Inflammatory macrophage treated with lipopolysaccharide for 1 hour (primary cell): ENCODE data around the gene URB2.
"Not testable (repeated sequence)": the region's sequence is repeated elsewhere in the genome, so short reads cannot be mapped to it uniquely, and the experiment has no call there.

ENCODE experiments used
- DNase-seq, 2 donors: peaks; one replicate each; pipeline ENCODE4 v3.0.0-alpha.2; 2020 to 2022

The URB2 gene

DNA sequence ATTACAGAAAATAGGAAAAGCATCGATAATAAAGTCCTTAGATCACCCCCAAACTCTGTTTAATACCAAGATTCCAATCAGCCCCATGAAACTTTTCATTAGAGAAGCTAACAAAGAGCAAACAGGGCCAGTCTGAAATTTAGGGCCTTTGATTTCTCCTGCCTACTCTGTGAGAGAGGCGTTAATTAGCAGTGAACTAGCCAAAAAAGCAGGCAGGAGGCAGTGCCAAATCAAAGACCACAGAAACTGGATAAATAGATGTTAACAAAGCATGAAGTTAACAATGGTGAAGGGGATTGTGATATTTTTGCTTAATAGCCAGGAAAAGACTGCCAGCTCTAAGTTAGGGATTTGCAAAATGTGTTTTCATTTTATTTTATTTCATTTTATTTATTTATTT is 11.3 kb upstream of the URB2 start:
- DNase-seq = no peak

DNA sequence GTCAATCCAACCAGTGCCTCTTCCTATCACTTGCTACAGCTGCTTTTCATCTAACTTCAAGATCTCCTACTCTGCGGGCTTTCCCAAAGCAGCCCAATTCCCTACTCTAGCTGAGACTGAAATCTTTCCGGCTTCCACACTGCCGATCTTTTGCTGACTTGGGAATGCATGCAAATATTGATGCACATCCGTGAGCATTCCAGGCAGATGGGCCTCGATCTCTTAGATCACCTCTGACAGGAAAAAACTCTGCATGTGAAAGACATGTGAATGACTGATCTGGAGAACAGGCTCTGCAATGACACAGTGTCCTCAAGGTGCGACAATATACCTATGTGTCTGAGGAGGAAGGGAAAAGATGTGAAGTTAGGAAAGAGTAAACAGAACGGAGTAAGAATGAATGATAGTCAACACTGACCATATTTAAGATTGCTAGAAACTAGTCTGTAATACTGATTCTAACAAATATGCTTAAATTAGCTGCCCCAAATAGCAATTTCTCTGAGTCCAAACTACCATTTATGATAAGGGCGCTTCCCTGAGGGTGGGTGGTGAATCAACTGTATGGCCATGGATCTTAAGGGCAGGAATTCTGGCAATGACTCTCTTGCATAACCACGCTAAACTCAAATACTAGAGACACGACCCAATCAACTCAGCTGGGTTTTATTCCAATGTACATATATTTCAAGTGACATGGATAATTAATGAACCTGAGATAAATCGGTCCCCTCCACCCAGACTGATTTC is 8.5 kb upstream of the URB2 start:
- no peak for DNase-seq

DNA sequence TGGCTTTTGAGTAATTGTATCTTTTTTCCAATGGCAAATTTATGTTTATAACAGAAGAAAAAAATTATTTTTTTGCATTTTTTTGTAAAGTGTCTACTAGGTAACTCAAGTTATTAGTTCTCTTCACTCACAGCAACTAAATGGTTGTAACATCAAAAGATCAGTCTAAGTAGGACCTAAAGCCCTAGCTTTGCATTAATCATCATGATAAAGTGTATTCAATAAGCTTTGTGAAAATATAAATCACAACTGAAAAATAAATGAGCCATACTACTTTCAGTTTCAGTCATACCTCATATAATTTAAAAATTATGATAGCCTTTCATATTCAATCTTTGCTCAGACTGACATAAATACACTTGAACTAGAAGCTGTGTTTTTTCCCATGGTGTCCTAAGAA is 7.0 kb upstream of the URB2 start:
- no peak for DNase-seq

DNA sequence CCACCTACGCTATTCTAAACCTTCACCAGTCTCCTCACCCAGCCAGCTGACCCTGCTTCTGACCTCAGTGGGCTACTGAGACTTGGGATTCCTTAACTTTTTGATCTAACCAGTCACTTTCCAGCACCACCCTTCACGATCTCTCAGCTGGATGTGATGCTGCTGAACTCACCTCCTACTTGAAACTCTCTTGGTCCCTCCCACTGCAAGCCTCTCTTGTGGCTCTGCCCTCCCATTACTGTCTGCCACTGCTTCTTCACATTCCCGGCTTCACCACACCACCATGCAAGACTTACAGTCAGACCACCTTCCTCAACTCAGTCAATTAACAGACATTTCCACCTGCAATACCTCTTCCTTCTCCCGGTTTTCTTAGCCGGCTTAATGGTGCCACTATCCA is 6.4 kb upstream of the URB2 start:
- DNase-seq = no peak

DNA sequence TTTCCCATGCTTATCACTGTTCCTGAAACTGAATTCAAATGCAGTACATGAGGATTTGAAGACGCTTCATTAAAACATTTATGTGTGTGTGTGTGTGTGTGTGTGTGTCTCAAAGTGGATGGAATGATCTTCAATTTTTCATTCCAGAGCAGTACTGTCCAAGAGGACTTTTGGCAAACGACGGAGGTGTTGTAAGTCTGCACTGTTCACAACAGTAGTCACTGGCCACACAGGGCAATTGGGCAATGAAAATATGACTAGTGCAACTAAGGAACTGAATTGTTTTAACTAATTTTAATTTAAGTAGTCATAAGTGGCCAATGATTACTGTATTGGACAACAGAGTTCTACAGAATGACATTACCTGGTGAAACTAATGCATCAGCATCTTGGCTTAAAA is 5.2 kb upstream of the URB2 start:
- DNase-seq = peak; percentile 19 to 29

DNA sequence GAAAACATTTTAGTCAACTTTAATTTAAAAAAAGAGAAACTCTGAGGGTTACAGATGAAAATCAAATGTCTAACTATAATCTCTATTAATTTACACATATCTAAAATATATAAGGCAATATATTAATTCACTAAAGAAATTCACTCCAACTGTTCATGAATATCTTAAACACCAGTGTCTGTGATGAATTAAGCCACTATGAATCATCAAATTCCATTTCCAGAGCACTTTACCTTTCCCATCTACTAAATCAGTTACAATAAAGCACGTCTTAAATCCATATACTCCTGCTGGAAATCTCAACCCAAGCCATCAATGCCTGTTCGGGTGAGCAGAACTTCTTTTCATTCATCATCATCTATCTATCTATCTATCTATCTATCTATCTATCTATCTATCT is 4.4 kb upstream of the URB2 start:
- no peak for DNase-seq

DNA sequence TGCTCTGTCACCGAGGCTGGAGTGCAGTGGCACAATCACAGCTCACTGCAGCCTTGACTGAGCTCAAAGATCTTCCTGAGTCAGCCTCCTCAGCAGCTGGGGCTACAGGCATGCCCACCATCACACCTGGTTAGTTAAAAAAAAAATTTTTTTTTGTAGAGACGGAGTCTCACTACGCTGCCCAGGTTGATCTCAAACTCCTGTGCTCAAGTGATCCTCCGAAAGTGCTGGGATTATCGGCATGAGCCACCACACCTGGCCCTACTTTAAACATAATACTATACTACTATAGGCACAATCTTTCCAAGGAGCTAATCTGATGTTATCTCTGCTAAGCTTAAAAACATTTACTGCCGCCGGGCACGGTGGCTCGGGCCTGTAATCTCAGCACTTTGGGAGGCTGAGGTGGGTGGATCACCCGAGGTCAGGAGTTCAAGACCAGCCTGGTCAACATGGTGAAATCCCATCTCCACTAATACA is 3.4 kb upstream of the URB2 start:
- not testable (repeated sequence) for DNase-seq

DNA sequence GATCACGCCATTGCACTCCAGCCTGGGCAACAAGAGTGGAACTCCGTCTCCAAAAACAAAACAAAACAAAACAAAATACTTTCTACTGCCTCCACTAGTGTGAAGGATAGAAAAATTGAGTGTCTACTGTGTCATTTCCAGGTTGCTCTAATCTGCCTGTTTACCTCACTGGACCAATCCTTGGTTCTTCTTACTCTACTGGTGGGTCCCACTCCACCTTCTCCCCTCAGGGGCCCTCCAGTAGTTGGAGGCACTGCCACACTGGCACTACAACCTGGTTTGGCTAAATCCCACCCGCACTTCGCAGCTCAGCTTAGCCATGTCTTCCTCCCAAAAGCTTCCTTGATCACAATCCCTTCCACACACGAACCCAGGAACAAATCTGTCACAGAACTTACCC is 2.8 kb upstream of the URB2 start:
- DNase-seq = no peak

DNA sequence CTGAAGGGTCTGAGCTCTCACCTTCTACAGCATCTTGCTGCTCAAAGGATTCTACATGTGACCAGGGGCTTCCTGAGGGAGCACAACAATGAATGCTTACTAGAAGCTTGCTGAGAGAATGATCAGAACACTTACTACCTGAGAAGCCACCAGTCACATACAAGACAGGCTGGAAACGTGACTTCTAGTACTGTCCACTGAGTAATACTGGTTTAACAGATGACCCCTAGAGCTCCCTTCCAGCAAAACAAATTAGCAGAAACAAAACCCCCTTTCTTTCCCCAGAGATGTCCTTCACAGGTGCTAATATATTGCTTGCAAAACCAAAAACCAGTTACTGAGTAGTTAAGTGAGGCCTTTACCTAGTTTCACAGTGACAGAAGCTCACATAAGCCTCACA is 2.2 kb upstream of the URB2 start:
- DNase-seq = no peak

DNA sequence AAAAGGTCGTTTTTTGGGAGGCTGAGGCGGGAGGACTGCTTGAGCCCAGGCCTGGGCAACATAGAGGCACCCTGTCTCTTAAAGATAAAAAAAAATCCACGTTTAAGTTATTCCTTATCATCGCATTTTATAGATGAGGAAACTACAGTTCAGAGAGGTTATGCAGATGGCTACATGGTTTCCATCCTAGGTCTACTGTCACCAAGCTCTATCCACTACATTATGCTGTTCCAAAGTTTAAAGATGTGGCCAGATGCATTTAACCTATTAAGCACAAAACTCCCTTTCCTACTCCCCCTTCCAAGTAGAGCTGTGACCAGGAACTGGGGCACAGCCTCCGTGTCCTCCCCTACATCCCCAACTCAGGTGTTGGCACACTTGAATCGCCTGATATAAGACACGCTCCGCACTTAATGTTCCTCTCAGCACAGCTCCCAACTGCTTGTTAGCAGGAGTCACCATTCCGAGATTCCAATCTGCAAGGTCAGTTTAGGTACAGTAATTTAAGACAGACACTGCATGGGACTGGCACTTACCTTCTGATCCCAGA is 1.5 kb upstream of the URB2 start:
- no peak for DNase-seq

DNA sequence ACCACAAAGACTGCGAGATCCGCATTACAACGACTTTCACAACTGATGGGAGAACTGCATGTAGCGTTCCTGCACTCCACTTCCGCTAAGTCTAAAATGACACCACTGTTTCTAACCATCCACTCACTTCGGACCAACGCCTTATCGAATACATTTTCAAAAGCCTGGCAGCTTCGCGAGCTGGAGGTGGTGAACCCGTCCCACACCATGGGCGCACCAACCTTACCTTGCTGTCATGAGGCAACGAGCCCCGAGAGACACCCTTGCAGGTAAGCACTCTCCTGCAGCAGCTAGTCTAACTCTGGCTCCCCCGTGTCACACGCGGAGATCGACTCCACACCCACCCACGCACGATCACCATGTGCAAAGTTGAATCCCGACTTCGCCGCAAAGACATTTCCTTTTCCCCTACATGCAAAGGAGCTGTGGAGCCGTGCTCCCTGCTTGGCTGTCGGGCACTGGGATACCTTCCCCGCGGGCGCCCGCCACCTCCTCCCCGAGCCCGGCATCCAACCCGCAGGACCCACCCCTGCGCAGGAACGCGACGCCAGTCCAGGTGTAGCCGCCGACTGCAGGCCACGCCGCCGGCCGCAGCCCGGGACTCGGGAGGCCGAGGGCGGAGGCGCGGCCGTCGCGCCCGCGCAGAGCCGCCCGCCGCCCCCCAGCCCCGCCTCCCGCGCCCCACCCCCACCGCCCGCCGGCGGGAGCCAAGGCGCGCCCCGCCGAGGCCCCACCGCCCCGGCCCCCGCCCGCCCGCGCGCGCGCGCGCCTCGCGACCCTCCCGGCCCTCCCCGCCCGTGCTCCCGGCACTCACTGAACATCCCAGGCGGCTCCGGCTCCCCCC is 754 bp upstream of the URB2 start:
- DNase-seq = peak; percentile 47 to 55

DNA sequence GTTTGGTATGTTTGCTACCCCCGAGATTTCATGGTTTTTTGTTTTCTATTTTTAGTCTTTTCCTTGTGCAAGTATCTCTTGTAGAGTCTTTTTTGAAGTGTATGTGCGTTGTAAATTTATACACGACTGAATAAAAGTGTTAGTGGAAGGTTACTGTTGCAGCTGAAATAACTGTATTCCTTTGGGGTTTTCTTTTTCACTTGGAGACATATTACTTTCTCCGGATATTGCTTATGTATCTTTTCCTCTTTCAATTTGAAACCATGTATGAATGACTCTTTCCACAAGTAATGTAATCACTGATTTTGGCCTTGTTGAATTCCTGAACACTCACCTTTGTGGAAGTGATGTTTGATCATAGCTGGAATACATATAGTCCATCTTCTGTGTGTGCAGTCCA is 956 bp downstream of the URB2 start:
- no peak for DNase-seq

DNA sequence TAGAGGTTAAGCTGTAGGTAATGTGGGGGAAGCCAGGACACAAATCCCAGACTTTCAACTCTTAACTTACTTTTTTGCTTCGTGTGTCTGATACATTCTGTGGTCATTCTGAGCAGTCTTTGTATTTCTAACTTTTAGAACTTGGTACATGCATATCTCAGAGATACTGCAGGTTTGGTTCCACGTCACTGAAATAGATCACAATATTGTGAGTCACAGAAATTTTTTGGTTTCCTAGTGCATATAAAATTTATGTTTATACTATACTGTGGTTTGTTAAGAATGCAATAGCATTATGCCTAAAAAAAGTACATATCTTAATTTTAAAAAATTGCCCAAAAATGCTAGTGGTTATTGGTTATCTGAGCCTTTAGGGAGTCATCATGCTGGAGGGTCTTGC is 3.2 kb downstream of the URB2 start:
- no peak for DNase-seq

DNA sequence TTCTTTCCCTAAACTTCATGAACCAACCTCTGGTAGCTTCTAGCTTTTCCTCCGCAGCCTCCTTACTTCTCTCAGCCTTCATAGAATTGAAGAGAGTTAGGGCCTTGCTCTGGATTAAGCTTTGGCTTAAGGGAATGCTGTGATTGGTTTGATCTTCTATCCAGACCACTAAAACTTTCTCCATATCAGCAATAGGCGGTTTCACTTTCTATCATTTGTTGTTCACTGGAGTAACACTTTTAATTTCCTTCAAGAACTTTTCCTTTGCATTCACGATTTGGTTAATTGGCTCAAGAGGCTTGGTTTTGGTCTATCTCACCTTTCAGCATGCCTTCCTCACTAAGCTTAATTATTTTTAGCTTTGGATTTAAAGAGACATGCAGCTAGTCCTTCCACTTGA is 5.1 kb downstream of the URB2 start:
- DNase-seq = no peak

DNA sequence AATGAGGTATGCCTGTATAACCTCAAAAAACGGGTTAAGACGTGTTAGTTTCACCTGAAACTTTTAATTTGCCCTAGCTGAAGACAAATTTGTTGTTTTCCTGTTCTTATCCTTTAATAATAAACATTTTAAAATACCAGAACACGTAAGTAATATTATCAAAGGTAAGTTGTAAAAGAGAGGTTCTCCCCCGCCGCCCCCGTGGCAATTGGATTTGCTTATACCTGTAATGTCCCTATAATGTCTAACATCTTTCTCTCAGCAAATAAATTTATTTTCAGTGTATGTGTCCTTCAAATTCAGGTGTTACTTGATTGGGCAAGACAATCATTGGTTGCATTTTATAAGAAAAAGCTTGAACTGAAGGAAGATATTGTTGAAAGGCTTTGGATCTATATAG is 5.9 kb downstream of the URB2 start:
- no peak for DNase-seq

DNA sequence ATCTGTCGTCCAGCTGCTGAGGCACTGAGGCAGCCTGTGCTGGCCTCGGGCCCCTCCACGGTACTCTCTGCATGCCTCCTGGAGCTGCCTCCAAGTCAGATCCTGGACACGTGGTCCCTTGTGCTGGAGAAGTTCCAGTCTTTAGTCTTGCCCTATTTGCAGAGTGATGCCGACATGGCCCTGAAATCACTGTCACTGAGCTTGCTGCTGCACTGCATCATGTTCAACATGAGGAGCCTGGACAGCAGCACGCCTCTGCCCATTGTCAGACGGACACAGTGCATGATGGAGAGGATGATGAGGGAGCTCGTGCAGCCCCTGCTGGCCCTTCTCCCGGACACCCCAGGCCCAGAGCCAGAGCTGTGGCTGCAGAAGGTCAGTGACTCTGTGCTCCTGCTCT is 10.0 kb downstream of the URB2 start:
- DNase-seq = no peak

DNA sequence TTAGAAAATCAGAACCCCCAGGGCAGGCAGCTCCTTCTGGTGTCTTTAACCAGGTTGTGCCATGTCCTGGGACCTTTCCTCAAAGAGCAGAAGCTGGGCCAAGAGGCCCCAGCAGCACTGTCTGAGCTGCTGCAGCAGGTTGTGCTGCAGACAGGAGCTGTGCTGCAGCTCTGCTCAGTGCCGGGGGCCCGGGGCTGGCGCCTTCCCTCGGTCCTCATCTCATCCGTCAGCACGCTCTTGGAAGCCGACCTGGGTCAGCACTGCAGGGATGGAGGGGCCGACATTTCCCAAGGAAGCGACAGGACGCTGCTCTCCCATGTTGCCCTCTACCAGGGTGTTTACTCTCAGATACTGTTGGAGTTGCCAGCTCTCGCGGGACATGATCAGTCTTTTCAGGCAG is 11.7 kb downstream of the URB2 start:
- no peak for DNase-seq

DNA sequence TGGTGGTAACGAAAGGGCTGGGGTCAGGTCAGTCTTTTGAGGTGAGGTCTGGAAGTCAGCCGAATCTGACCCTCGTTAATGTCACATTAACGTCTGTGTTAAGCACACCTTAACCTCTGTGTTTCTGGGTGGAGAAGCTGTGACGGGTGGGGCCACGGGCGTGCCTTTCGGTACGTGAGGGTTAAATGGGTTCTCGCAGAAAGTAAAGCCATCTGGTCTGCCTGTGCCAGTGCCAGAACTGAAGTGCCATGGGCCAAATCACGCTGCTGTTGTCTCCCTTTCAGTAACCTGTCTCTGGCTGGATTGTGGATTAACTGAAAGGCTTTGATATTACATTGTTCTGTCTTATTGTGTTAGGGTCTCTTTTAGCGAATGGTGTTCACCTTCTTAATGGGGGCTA is 14.4 kb downstream of the URB2 start:
- no peak for DNase-seq

DNA sequence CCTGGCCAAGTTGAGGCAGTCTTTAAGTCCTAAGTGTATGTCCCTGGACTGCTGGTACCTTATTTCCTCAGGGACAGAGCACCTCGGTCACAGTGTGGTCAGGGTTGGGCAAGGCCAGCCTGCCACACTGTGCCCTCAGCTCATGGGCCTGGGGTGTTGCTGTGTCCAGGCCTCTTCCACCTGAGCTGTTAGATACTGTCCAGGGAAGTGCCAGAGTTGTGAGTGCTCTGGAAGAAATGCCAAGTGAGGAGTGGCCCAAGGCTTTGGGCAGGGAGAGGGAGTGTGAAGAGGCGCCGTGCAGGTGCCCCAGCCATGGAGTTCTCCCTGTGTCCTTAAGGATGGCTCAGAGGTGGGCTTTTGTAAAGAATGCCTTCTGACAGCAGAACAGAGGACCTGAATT is 15.3 kb downstream of the URB2 start:
- no peak for DNase-seq

DNA sequence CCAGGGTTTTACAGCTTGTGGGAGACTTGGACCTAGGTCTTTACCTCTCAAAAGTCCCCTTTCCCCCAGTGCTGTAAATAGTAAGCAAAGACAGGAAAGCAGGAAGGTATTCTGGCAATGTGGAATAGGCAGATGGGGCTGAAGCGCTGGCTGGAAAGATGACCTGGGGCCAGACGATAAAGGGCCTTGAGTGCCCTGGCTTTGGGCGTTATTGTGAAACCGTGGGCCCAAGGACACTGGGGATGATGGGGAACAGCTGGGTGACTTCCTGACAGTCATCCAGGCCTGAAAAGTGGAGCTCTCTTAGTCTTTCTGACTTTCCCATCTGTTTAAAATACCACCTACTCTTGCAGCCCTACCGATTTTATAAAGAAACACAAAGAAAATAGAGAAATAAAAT is 16.3 kb downstream of the URB2 start:
- DNase-seq = no peak

DNA sequence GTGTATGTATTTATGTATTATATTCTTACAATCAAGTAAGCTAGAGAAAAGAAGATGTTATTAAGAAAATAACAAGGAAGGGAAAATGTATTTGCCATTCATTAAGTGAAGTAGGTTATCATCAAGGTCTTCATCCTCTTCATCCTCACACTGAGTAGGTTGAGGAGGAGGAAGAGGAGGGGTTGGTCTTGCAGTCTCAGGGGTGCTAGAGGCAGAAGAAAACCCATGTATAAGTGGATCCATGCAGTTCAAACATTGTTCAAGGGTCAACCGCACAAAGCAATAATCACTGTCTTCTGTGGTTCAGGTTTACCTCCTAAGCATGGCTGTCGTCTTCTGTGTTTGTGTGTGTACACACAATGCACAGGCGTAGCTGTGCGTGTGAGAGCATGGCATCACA is 16.9 kb downstream of the URB2 start:
- no peak for DNase-seq

DNA sequence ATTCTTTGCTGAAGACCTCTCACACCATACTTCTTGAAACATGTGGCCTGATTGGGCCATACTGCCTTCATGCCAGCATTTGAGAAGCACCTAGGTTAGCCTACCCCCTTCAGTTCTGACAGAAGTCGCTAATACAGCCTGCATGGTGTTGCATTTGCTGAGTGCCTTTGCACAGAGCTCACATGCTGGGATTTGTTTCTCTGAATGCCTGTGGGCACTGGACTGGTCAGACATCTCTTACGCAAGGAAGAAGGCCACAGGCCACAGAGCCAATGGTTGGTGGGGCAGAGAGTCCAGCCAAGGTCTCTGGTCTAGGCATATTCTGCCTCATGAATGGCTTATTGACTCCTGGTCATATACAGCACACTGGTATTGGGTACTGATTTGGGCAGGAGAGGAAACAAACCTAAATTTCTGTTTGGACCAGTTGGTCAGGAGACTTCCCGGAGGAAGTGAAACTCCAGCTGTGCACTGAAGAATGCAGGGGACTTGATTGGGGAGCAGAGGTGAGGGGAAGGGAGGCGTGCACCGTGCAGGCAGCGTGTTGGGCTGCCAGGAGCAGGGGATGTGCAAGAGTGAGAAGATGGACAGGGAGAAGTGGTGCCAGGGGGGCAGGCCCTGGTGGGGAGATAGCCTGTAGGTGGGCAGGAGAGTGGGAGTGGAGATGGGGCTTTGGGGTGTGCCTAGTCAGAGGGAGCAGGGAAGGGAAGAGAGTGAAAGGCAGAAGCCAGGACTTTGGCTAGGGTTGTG is 18.1 kb downstream of the URB2 start:
- peak; percentile 15 to 31 for DNase-seq

DNA sequence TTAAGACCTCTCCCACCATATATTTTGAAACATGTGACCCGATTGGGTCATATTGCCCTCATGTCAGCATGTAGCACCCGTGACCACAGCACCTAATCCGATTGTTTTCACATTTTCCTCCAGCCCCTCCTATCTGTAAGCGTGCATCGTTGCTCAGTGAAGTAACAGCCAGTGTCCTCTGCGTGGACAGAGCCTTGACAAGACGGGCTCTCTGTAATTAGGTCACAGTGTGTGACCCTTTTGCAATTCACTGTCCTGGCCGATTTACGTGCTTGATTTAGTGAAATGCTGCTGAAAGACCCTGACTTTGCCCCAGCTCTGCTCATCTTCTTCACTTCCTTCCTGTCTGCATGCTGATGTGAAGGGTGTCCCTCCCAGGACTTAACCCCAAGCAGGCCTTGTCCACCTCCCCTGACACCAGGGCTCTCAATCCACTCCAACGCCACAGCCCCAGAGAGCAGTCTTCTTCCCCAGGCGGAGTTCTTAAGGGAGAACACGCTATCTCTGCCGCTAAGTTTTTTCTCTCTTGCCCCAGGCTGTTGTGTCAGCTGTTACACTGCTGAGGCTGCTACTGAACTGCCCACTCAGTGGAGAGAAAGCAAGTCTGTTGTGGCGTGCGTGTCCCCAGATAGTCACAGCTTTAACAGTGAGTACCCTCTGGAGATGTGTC is 19.4 kb downstream of the URB2 start:
- DNase-seq = no peak
